NCI-H2029 treated with DMSO at 0.1 percent for 48 hours (cell line): ENCODE results near the gene S100B.
A peak's percentile ranks its signal among the peaks of the same experiment; 100 is the strongest.
"Not testable (repeated sequence)": the region's sequence is repeated elsewhere in the genome, so short reads cannot be mapped to it uniquely, and the experiment has no call there.

Experiments used
- DNase-seq: peaks from one replicate; lab custom pipeline; 2025; lab: John Stamatoyannopoulos, UW

S100B gene

GRCh38 chr21:46604975-46605766, at the start of gene S100B:
Gene S100B (minus strand): TSS chr21:46605082. CDS start chr21:46602415, 2,667 bp downstream.
- no peak for DNase-seq

- no peak for DNase-seq
Observed at GRCh38 chr21:46651121-46651520, 46.2 kb upstream of the S100B start.

GRCh38 chr21:46650476-46651098, 45.7 kb upstream of the S100B start:
- DNase-seq: no peak

GRCh38 chr21:46649356-46649755, 44.5 kb upstream of the S100B start:
- DNase-seq: no peak

GRCh38 chr21:46648539-46648938, 43.7 kb upstream of the S100B start:
- no peak for DNase-seq

GRCh38 chr21:46646541-46647154, 41.8 kb upstream of the S100B start:
- DNase-seq: no peak

GRCh38 chr21:46645840-46646239, 41.0 kb upstream of the S100B start:
- DNase-seq: no peak

- no peak for DNase-seq
Observed at GRCh38 chr21:46643379-46644177, 38.7 kb upstream of the S100B start.

GRCh38 chr21:46641656-46642055, 36.8 kb upstream of the S100B start:
- no peak for DNase-seq

- no peak for DNase-seq
Observed at GRCh38 chr21:46639489-46640386, 34.9 kb upstream of the S100B start.

- no peak for DNase-seq
Observed at GRCh38 chr21:46637952-46638746, 33.3 kb upstream of the S100B start.

- DNase-seq: no peak
Observed at GRCh38 chr21:46636550-46637285, 31.8 kb upstream of the S100B start.

- no peak for DNase-seq
Observed at GRCh38 chr21:46636181-46636512, 31.3 kb upstream of the S100B start.

- DNase-seq: peak; percentile 82
Observed at GRCh38 chr21:46635324-46636180, 30.7 kb upstream of the S100B start, which contains the start of gene PRMT2. Gene PRMT2 (plus strand): TSS chr21:46635674. CDS start chr21:46636952, 1,278 bp downstream.

- DNase-seq: peak; percentile 32
Observed at GRCh38 chr21:46634966-46635323, 30.1 kb upstream of the S100B start.

- no peak for DNase-seq
Observed at GRCh38 chr21:46634427-46634826, 29.5 kb upstream of the S100B start.

GRCh38 chr21:46633566-46633965, 28.7 kb upstream of the S100B start:
- DNase-seq: no peak

- not testable (repeated sequence) for DNase-seq
Observed at GRCh38 chr21:46630915-46631314, 26.0 kb upstream of the S100B start.

- DNase-seq: no peak
Observed at GRCh38 chr21:46628868-46629267, 24.0 kb upstream of the S100B start.
